H1 (cell line): Measurements from ENCODE around the gene KANSL1L. TPM values are rescaled to one million over a fixed set of nuclear protein-coding genes. Genes with fewer than 3 reads are reported as not detected.

ENCODE experiments used
- ASH2L ChIP-seq: fragments of 200-600, 300-600 bp; sonication (generic); IDR thresholded peaks from one replicate; pipeline ENCODE4 v1.7.1; 2017; ENCODE audit warnings: low read length
- ATF2 ChIP-seq: IDR thresholded peaks from 2 replicates; pipeline ENCODE4 v1.6.1; 2012; ENCODE audit warnings: low read length, inconsistent platforms
- ATF3 ChIP-seq: IDR thresholded peaks from 2 replicates; pipeline ENCODE4 v1.6.1; 2011; ENCODE audit warnings: low read depth, mild to moderate bottlenecking, low read length; ENCODE audit not compliant: insufficient read depth
- BACH1 ChIP-seq: IDR thresholded peaks from 2 replicates; pipeline ENCODE4 v1.6.1; 2012; ENCODE audit warnings: low read length, improper control_type of control experiment
- BRCA1 ChIP-seq: IDR thresholded peaks from 2 replicates; pipeline ENCODE4 v1.6.1; 2012; ENCODE audit warnings: low read depth, low read length, improper control_type of control experiment
- CBX8 ChIP-seq: fragments of 300-800, 300-1000 bp; sonication (generic); IDR thresholded peaks from 2 replicates; pipeline ENCODE4 v1.7.1; 2016; ENCODE audit warnings: low read depth, low read length, borderline replicate concordance
- EZH2 ChIP-seq: fragments of 200-600 bp; sonication (generic); IDR thresholded peaks from 2 replicates; pipeline ENCODE4 v1.7.1; 2012; ENCODE audit warnings: low read depth, mild to moderate bottlenecking, moderate library complexity, low read length, inconsistent platforms; ENCODE audit not compliant: severe bottlenecking
- GABPA ChIP-seq: IDR thresholded peaks from 2 replicates; pipeline ENCODE4 v1.6.1; 2011; ENCODE audit warnings: mild to moderate bottlenecking, low read length, moderate library complexity, borderline replicate concordance; ENCODE audit not compliant: insufficient read depth
- KDM1A ChIP-seq: fragments of 200-600, 300-600 bp; sonication (generic); IDR thresholded peaks from 2 replicates; pipeline ENCODE4 v1.7.1; 2016; ENCODE audit warnings: mild to moderate bottlenecking, low read length, borderline replicate concordance
- KDM4A ChIP-seq: IDR thresholded peaks from one replicate; pipeline ENCODE4 v1.7.1; 2012; ENCODE audit warnings: low read depth, mild to moderate bottlenecking, moderate library complexity, low read length, inconsistent platforms; ENCODE audit not compliant: severe bottlenecking
- PHF8 ChIP-seq: fragments of 200-600 bp; sonication (generic); conservative IDR thresholded peaks from 2 replicates; pipeline ENCODE4 v1.7.1; 2012; ENCODE audit warnings: low read depth, mild to moderate bottlenecking, inconsistent platforms, low read length, moderate library complexity
- POLR2AphosphoS5 ChIP-seq: IDR thresholded peaks from 2 replicates; pipeline ENCODE4 v1.6.1; 2011; ENCODE audit warnings: low read depth, low read length
- RNF2 ChIP-seq: fragments of 200-900, 300-1000 bp; sonication (generic); IDR thresholded peaks from 2 replicates; pipeline ENCODE4 v1.7.1; 2016; ENCODE audit warnings: borderline replicate concordance, low read depth, mild to moderate bottlenecking, antibody characterized with exemption, low read length; ENCODE audit not compliant: poor library complexity, severe bottlenecking; ENCODE audit errors: missing control alignments
- SIN3A ChIP-seq, 2 experiments: IDR thresholded peaks in 1 of 2; conservative IDR thresholded peaks in 1 of 2; 2 replicates each; pipeline ENCODE4 v1.6.1; 2011 to 2012; ENCODE audit warnings: low read length in 2 of 2, improper control_type of control experiment in 1 of 2, low read depth in 1 of 2, mild to moderate bottlenecking in 1 of 2
- SIX5 ChIP-seq: IDR thresholded peaks from 2 replicates; pipeline ENCODE4 v1.6.1; 2011; ENCODE audit warnings: mild to moderate bottlenecking, low read depth, low read length
- SP1 ChIP-seq: IDR thresholded peaks from 2 replicates; pipeline ENCODE4 v1.6.1; 2011; ENCODE audit warnings: low read depth, low read length
- SP2 ChIP-seq: IDR thresholded peaks from 2 replicates; pipeline ENCODE4 v1.6.1; 2012; ENCODE audit warnings: mild to moderate bottlenecking, low read length, inconsistent platforms
- TAF1 ChIP-seq: IDR thresholded peaks from 2 replicates; pipeline ENCODE4 v1.6.1; 2011; ENCODE audit warnings: mild to moderate bottlenecking, low read depth, low read length
- TAF7 ChIP-seq: optimal IDR thresholded peaks from 2 replicates; pipeline ENCODE3; 2011; ENCODE audit warnings: low read depth, mild to moderate bottlenecking, inconsistent platforms, low read length, moderate library complexity, borderline replicate concordance
- YY1 ChIP-seq: IDR thresholded peaks from 2 replicates; pipeline ENCODE4 v1.6.1; 2011; ENCODE audit warnings: low read depth, mild to moderate bottlenecking, low read length
- ZNF274 ChIP-seq: IDR thresholded peaks from 2 replicates; pipeline ENCODE4 v1.7.0; 2012; ENCODE audit warnings: low read length, borderline replicate concordance; ENCODE audit errors: extremely low read depth
- polyA plus RNA-seq, 7 experiments: library from polyadenylated mRNA; depleted of rRNA in 3 of 7; stranded (reverse) in 5 of 7; unstranded in 2 of 7; fragments of >200 nt in 5 of 7; fragments of 200-250 nt in 2 of 7; gene quantifications; 1 replicate in 5 of 7; 2 replicates in 1 of 7; 4 replicates in 1 of 7; pipeline versions ENCODE4 v1.2.1 to v1.2.3, GENCODE V29; 2011 to 2013; ENCODE audit warnings: missing spikeins in 2 of 7, mixed read lengths in 2 of 7
- total RNA-seq: library from RNA; stranded (reverse); fragmentation: NEBNext Ultra II Directional; extraction: Animal tissue kit (Norgen Biotek cat#: 25700); gene quantifications from 2 replicates; pipeline ENCODE4 v1.2.1, GENCODE V29; 2021

The KANSL1L gene
- total and polyA plus RNA-seq, 2 of the 8 experiments (the other 6 are each of a cell fraction or from before 2014, with no cell fraction given), result 5.4 to 17.2 TPM

- TF ChIP-seq ASH2L (peak; percentile 89), SIN3A (conservative IDR thresholded peaks at IDR 0.05 in 1 of 2, IDR thresholded peaks at IDR 0.05 in 1 of 2; ENCODE audit: low read depth in 1 of 2, low read length in 2 of 2) (peak in 1 of 2 experiments; percentile 66; a peak in 3 of 4 replicates), TAF1 (peak; percentile 69; the same call in 1 of the 2 replicates), CBX8 (no peak), ZNF274 (no peak), BACH1 (no peak), KDM1A (no peak), GABPA (no peak), SP1 (no peak), YY1 (no peak), KDM4A (peak; percentile 8), TAF7 (peak; percentile 28), ATF2 (no peak), ATF3 (peak; percentile 91), EZH2 (no peak), BRCA1 (no peak), PHF8 (peak; percentile 83), SP2 (no peak), POLR2AphosphoS5 (peak; percentile 38; the same call in 1 of the 2 replicates), SIX5 (no peak), RNF2 (no peak)
Observed at GRCh38 chr2:210170446-210171303, 534 bp downstream of the KANSL1L start (continued).
